Heart right ventricle (tissue), 16 donors: ENCODE results near the gene SGCG. TPM values are rescaled to one million over a fixed set of nuclear protein-coding genes. Genes with fewer than 3 reads are reported as not detected.
"Not testable (repeated sequence)": the region's sequence is repeated elsewhere in the genome, so short reads cannot be mapped to it uniquely, and the experiment has no call there.

ENCODE experiments used
- ATAC-seq, 8 donors: fragments of 200-7000 bp; cut with Tn5 transposase; one replicate each; pipeline ENCODE4 v1.9.1; 2020; ENCODE audit warnings: mild to moderate bottlenecking in 8 of 8, moderate library complexity in 8 of 8, moderate number of reproducible peaks in 1 of 8
- DNase-seq, 2 donors: peaks; one replicate each; pipeline ENCODE4 v3.0.0-alpha.2; 2020
- H3K27ac ChIP-seq, 10 donors: fragments of 200-600 bp; sonication (generic) in 2 of 10; one replicate each; pipeline versions ENCODE4 v1.5.0 to v1.8.0; 2020 to 2022; ENCODE audit warnings: mild to moderate bottlenecking in 3 of 10
- H3K27me3 ChIP-seq, 7 donors: fragments of 200-600 bp; one replicate each; pipeline ENCODE4 v1.8.0; 2021 to 2022; ENCODE audit warnings: mild to moderate bottlenecking in 2 of 7
- H3K36me3 ChIP-seq, 9 donors: fragments of 200-600 bp; sonication (generic) in 1 of 9; one replicate each; pipeline versions ENCODE4 v1.5.0 to v1.8.0; 2020 to 2022; ENCODE audit warnings: mild to moderate bottlenecking in 2 of 9
- H3K4me1 ChIP-seq, 9 donors: fragments of 200-600 bp; sonication (generic) in 1 of 9; one replicate each; pipeline versions ENCODE4 v1.5.0 to v1.8.0; 2020 to 2022; ENCODE audit warnings: mild to moderate bottlenecking in 4 of 9
- H3K4me3 ChIP-seq, 10 donors: fragments of 200-600 bp; sonication (generic) in 2 of 10; one replicate each; pipeline versions ENCODE4 v1.5.0 to v1.8.0; 2020 to 2022; ENCODE audit warnings: mild to moderate bottlenecking in 7 of 10, moderate library complexity in 2 of 10
- H3K9me3 ChIP-seq, 11 donors: fragments of 200-600 bp in 10 of 11; sonication (generic) in 2 of 11; one replicate each; pipeline versions ENCODE4 v1.5.0 to v1.8.0; 2013 to 2022; ENCODE audit warnings: mild to moderate bottlenecking in 2 of 11, control low read depth in 1 of 11, moderate library complexity in 1 of 11
- CTCF ChIP-seq, 9 donors: fragments of 200-600 bp; sonication (generic) in 2 of 9; IDR thresholded peaks; one replicate each; pipeline versions ENCODE4 v1.5.0 to v1.8.0; 2021 to 2022; ENCODE audit warnings: antibody characterized with exemption in 9 of 9, mild to moderate bottlenecking in 5 of 9, moderate library complexity in 1 of 9
- WGBS, 2 donors: extraction: QIAGEN DNeasy Blood & Tissue Kit; methylation state at CpG; one replicate each; pipeline ENCODE4 v1.1.7; 2013; ENCODE audit warnings: inconsistent platforms in 1 of 2; 5-methylcytosine and 5-hydroxymethylcytosine counted together
- intact Hi-C, 10 donors: fragments of 100-400 bp; cut with DNase I; formaldehyde crosslinking; loops; one replicate each; pipeline versions ENCODE4 v1.11.1 to v1.14.2; 2022
- long read RNA-seq, 3 donors: library from polyadenylated mRNA; unstranded; transcript quantifications; one replicate each; pipeline ENCODE4 v2.0.0, GENCODE V29; 2020 to 2021
- polyA plus RNA-seq, 2 donors: library from polyadenylated mRNA; stranded (reverse); fragments of 200-250 nt; gene quantifications; one replicate each; pipeline ENCODE4 v1.2.3, GENCODE V29; 2013
- total RNA-seq, 10 donors: library from RNA; stranded (reverse); fragmentation: NEBNext Ultra II Directional in 3 of 10; extraction: Animal tissue kit (Norgen Biotek cat#: 25700) in 3 of 10; gene quantifications; one replicate each; pipeline versions ENCODE4 v1.2.1 to v1.2.4, GENCODE V29; 2021 to 2023
- donor health status: Arrhythmogenic right ventricular cardiomyopathy.
- donor health status: ischemic (EF 13 %, LVEDD 7.1; RV severe dilation, severe dysfunction).
- donor health status: healthy with polysubstance abuse.
- donor health status: DM: no; HTN: yes; CAD: no.
- donor health status: DM: no; HTN: no; CAD: no.
- donor health status: ischemic (EF 25% LVEDD 6.9; RV normal size, moderate dysfunction).
- donor health status: ischemic (EF 25% LVEDD 5.7; RV mildly dilated, moderate dysfunction).
- donor health status: healthy.
- donor health status: DM: yes; HTN: yes; CAD: no.
- donor health status: Ischemic cardiomyopathy.
- donor health status: ischemic (EF 35%, LVEDD 5.7; RV mildly dilated, moderate dysfunction).
- donor health status: nonischemic (EF 11% LVEDD 7.7; RV severe dilation, severe dysfunction).
- donor health status: DM: yes; HTN: yes; CAD: no.
- donor health status: PGD.
- donor health status: ischemic (EF 29% LVEDD 5.4; RV normal size, mild dysfunction).
- donor health status: nonischemic (EF 23%, LVEDD 6.1; RV moderate dilation, normal function).

The SGCG gene
- total RNA-seq (100 to 1,000 TPM in 8 of 10 donors, 10 to 100 TPM in 2; 73.2 to 191 (median 151) TPM), polyA plus RNA-seq (10 to 100 TPM; 26.9 to 70.4 TPM)
- long read RNA-seq, donor 1, transcript SGCG-201 (8 exons, 1,624 nt), result major isoform, 58 of 77 reads
- long read RNA-seq, donor 1, partial matches to known transcripts, result 0 of 77 reads
- long read RNA-seq, donor 1, other reads (novel, unspliced or antisense), result 19 of 77 reads
- long read RNA-seq, donor 2, transcript SGCG-201 (8 exons, 1,624 nt), result major isoform, 40 of 77 reads
- long read RNA-seq, donor 2, partial matches to known transcripts, result 11 of 77 reads
- long read RNA-seq, donor 2, other reads (novel, unspliced or antisense), result 26 of 77 reads
- long read RNA-seq, donor 3, transcript SGCG-201 (8 exons, 1,624 nt), result major isoform, 254 of 377 reads
- long read RNA-seq, donor 3, partial matches to known transcripts, result 19 of 377 reads
- long read RNA-seq, donor 3, other reads (novel, unspliced or antisense), result 104 of 377 reads

GRCh38 chr13:23180711-23181110 lies at the start of gene SGCG:
Gene SGCG, plus strand, starts transcription at chr13:23180979. Its CDS starts 22,716 bp downstream, at chr13:23203695.
- peak in 7 of 8 donors; percentile 46 to 86 (median 78) for ATAC-seq
- intact Hi-C loops, result no loop called here
- Histone ChIP-seq H3K27ac (peak within 1 kb of the TSS; percentile 9 to 82 (median 74)), H3K27me3 (no peaks in the 10 kb centered on the region), H3K9me3 (peaks cover 0 to 6% (median 0%) of the 10 kb centered on the region in 11 donors), H3K36me3 (no peaks in the 10 kb centered on the region), H3K4me1 (peaks cover 0 to 17% (median 4%) of the 10 kb centered on the region in 9 donors), H3K4me3 (peak within 1 kb of the TSS in 9 of 10 donors; percentile 14 to 56 (median 46))
- DNase-seq, result peak in 1 of 2 donors; percentile 36
- 34 to 44% methylated on average over 6 of the region's 6 CpGs for WGBS, 2 donors
- TF ChIP-seq CTCF (IDR thresholded peaks at IDR 0.05), result no peak

- TF ChIP-seq CTCF (IDR thresholded peaks at IDR 0.05), result no peak
- intact Hi-C loops, result no loop called here
- 85 to 90% methylated on average over 5 of the region's 5 CpGs for WGBS, 2 donors
- H3K27ac ChIP-seq, result no peak overlapping the region
- H3K27me3 ChIP-seq, result peaks cover 0 to 6% (median 0%) of the 10 kb centered on the region in 7 donors
- H3K4me1 ChIP-seq, result no peaks in the 10 kb centered on the region
- H3K9me3 ChIP-seq, result no peaks in the 10 kb centered on the region
- DNase-seq, result no peak
- H3K36me3 ChIP-seq, result no peaks in the 10 kb centered on the region
- peak in 1 of 8 donors; percentile 33 for ATAC-seq
- no peak overlapping the region for H3K4me3 ChIP-seq
These were observed 46.2 kb upstream of the SGCG start for GRCh38 chr13:23134542-23134941.

- Histone ChIP-seq H3K36me3 (no peaks in the 10 kb centered on the region), H3K4me3 (no peak overlapping the region), H3K27ac (no peak overlapping the region), H3K4me1 (no peaks in the 10 kb centered on the region), H3K27me3 (no peaks in the 10 kb centered on the region), H3K9me3 (no peaks in the 10 kb centered on the region)
- intact Hi-C loops, result no loop called here
- TF ChIP-seq CTCF (IDR thresholded peaks at IDR 0.05), result no peak
- WGBS, 2 donors, result 56 to 57% methylated on average over 2 of the region's 2 CpGs
- ATAC-seq, result no peak
- no peak for DNase-seq
These were observed 40.3 kb upstream of the SGCG start for GRCh38 chr13:23140492-23140891.

GRCh38 chr13:23141964-23142363 lies 38.8 kb upstream of the SGCG start:
- Histone ChIP-seq H3K4me3 (no peak overlapping the region), H3K36me3 (no peaks in the 10 kb centered on the region), H3K9me3 (no peaks in the 10 kb centered on the region), H3K27me3 (no peaks in the 10 kb centered on the region), H3K27ac (no peak overlapping the region), H3K4me1 (peaks cover 0 to 8% (median 0%) of the 10 kb centered on the region in 9 donors)
- 89 to 91% methylated on average over 23 to 24 of the region's 24 CpGs for whole genome bisulfite sequencing, 2 donors
- TF ChIP-seq CTCF (IDR thresholded peaks at IDR 0.05), result no peak
- intact Hi-C loops, result no loop called here
- ATAC-seq (no peak), DNase-seq (no peak)

GRCh38 chr13:23142607-23143006 lies 38.2 kb upstream of the SGCG start:
- DNase-seq, H3K27ac ChIP-seq, H3K4me3 ChIP-seq, ATAC-seq, H3K9me3 ChIP-seq, H3K27me3 ChIP-seq, intact Hi-C loops, H3K36me3 ChIP-seq: not testable (repeated sequence)
- WGBS, 2 donors, result 90 to 92% methylated on average over 7 of the region's 7 CpGs
- H3K4me1 ChIP-seq, result peaks cover 0 to 12% (median 0%) of the 10 kb centered on the region in 9 donors
